B cell (primary cell): ENCODE data around the gene COL16A1. TPM values are rescaled to one million over a fixed set of nuclear protein-coding genes. Genes with fewer than 3 reads are reported as not detected.

Source experiments
- ATAC-seq: fragments of 200-7000 bp; cut with Tn5 transposase; one replicate; pipeline ENCODE4 v1.10.0; 2021; ENCODE audit warnings: low read depth, mild to moderate bottlenecking, moderate number of reproducible peaks, moderate library complexity
- CTCF ChIA-PET: fragments of 350-600 bp; sonication (Branson Sonifier 250); formaldehyde crosslinking; loops from one replicate; lab custom pipeline; 2021; ENCODE audit warnings: antibody characterized with exemption, inconsistent platforms; lab: Charles Lee
- POLR2A ChIA-PET: fragments of 350-600 bp; sonication (Branson Sonifier 250); formaldehyde crosslinking; loops from one replicate; lab custom pipeline; 2021; ENCODE audit warnings: antibody characterized with exemption; lab: Charles Lee
- DNase-seq: peaks from one replicate; pipeline ENCODE4 v3.0.0; 2013
- H2AFZ ChIP-seq: 2 replicates; pipeline ENCODE4 v1.6.1; 2012; ENCODE audit warnings: mild to moderate bottlenecking, low read depth, low read length; ENCODE audit not compliant: insufficient read depth, poor library complexity, severe bottlenecking
- H3K27ac ChIP-seq, 2 donors: 1 replicate in 1 of 2; 2 replicates in 1 of 2; pipeline ENCODE4 v1.5.1; 2012 to 2013; ENCODE audit warnings: low read length in 2 of 2, mild to moderate bottlenecking in 2 of 2, moderate library complexity in 1 of 2
- H3K27me3 ChIP-seq, 4 experiments: fragments of 200-600 bp in 1 of 4; sonication (generic) in 1 of 4; replicated peaks in 1 of 4; 1 replicate in 2 of 4; 2 replicates in 2 of 4; pipeline versions ENCODE4 v1.6.1 to v1.7.0; 2013 to 2016; ENCODE audit warnings: low read length in 3 of 4, mild to moderate bottlenecking in 2 of 4, mixed read lengths in 1 of 4, moderate library complexity in 1 of 4; ENCODE audit not compliant: insufficient read depth in 4 of 4, control insufficient read depth in 3 of 4; ENCODE audit errors: control extremely low read depth in 1 of 4
- H3K36me3 ChIP-seq, 2 experiments: replicated peaks in 1 of 2; 1 replicate in 1 of 2; 2 replicates in 1 of 2; pipeline versions ENCODE4 v1.6.1 to v1.7.1; 2013; ENCODE audit warnings: low read length in 1 of 2; ENCODE audit not compliant: insufficient read depth in 2 of 2, control insufficient read depth in 1 of 2; ENCODE audit errors: control extremely low read depth in 1 of 2, extremely low read depth in 1 of 2
- H3K4me1 ChIP-seq, 2 donors: fragments of 200-600 bp in 1 of 2; sonication (generic) in 1 of 2; 1 replicate in 1 of 2; 2 replicates in 1 of 2; pipeline versions ENCODE4 v1.5.1 to v1.6.1; 2013 to 2017; ENCODE audit warnings: low read length in 2 of 2; ENCODE audit not compliant: control insufficient read depth in 2 of 2, insufficient read depth in 2 of 2
- H3K4me2 ChIP-seq: replicated peaks from 2 replicates; pipeline ENCODE3; 2012; ENCODE audit warnings: mild to moderate bottlenecking, low read depth, low read length; ENCODE audit not compliant: poor library complexity, severe bottlenecking
- H3K4me3 ChIP-seq, 5 experiments: fragments of 200-600 bp in 1 of 5; sonication (generic) in 1 of 5; 1 replicate in 3 of 5; 2 replicates in 2 of 5; pipeline versions ENCODE4 v1.5.1 to v1.7.0; 2011 to 2016; ENCODE audit warnings: low read length in 4 of 5, mild to moderate bottlenecking in 4 of 5, low read depth in 2 of 5, control low read depth in 1 of 5, moderate library complexity in 1 of 5; ENCODE audit not compliant: insufficient read depth in 1 of 5; ENCODE audit errors: control extremely low read depth in 1 of 5, extremely low read depth in 1 of 5
- H3K79me2 ChIP-seq: fragments of 200-600 bp; sonication (generic); one replicate; pipeline ENCODE4 v1.6.0; 2016; ENCODE audit warnings: low read length; ENCODE audit not compliant: control insufficient read depth, insufficient read depth
- H3K9ac ChIP-seq: fragments of 200-600 bp; sonication (generic); 2 replicates; pipeline ENCODE4 v1.6.1; 2017; ENCODE audit warnings: mild to moderate bottlenecking, low read length, moderate library complexity
- H3K9me3 ChIP-seq, 3 donors: one replicate each; pipeline versions ENCODE4 v1.6.1 to v1.7.1; 2013; ENCODE audit warnings: low read length in 2 of 3; ENCODE audit not compliant: control insufficient read depth in 2 of 3, insufficient read depth in 1 of 3; ENCODE audit errors: control extremely low read depth in 1 of 3
- H4K20me1 ChIP-seq: 2 replicates; pipeline ENCODE4 v1.6.0; 2012; ENCODE audit warnings: mild to moderate bottlenecking, low read length; ENCODE audit not compliant: insufficient read depth, control insufficient read depth, poor library complexity, severe bottlenecking
- H3K27ac Mint-ChIP-seq: one replicate; pipeline ENCODE4 v1.8.0; 2021; ENCODE audit warnings: mixed read lengths
- H3K27me3 Mint-ChIP-seq: one replicate; pipeline ENCODE4 v1.8.0; 2021; ENCODE audit warnings: mixed read lengths
- H3K4me1 Mint-ChIP-seq: one replicate; pipeline ENCODE4 v1.8.0; 2021; ENCODE audit warnings: mixed read lengths
- H3K4me3 Mint-ChIP-seq: one replicate; pipeline ENCODE4 v1.8.0; 2021; ENCODE audit warnings: mixed read lengths
- H3K9me3 Mint-ChIP-seq: one replicate; pipeline ENCODE4 v1.8.0; 2022; ENCODE audit warnings: mixed read lengths; ENCODE audit not compliant: insufficient read depth
- EZH2 ChIP-seq: IDR thresholded peaks from 2 replicates; pipeline ENCODE4 v1.6.1; 2012; ENCODE audit warnings: borderline replicate concordance, low read depth, mild to moderate bottlenecking, moderate library complexity, low read length; ENCODE audit not compliant: insufficient read depth, poor library complexity, severe bottlenecking
- WGBS: methylation state at CpG from one replicate; pipeline ENCODE4 v1.1.5; 2013; ENCODE audit warnings: missing lambda C conversion rate; ENCODE audit not compliant: insufficient coverage; 5-methylcytosine and 5-hydroxymethylcytosine counted together
- intact Hi-C: fragments of 100-400 bp; cut with micrococcal nuclease; formaldehyde crosslinking; loops from one replicate; pipeline ENCODE4 v1.10.0; 2022
- polyA plus RNA-seq: library from polyadenylated mRNA; depleted of rRNA; stranded (reverse); fragments of >200 nt; gene quantifications from 2 replicates; pipeline ENCODE4 v1.2.3, GENCODE V29; 2012
- total RNA-seq, 2 donors: library from RNA; stranded (reverse); fragments of 120-200 nt in 1 of 2; gene quantifications; 1 replicate in 1 of 2; 2 replicates in 1 of 2; pipeline versions ENCODE4 v1.2.3 to v1.2.4, GENCODE V29; 2013 to 2022
- TF ChIP-seq, protein P1 (sequence below): fragments of 200-600 bp; IDR thresholded peaks from one replicate; pipeline ENCODE4 v1.8.0; 2022; ENCODE audit warnings: antibody characterized with exemption, mild to moderate bottlenecking

Gene COL16A1
- total and polyA plus RNA-seq, 2 donors (not counting 1 experiment from before 2014, with no cell fraction given), result 0.07 TPM; not detected in 1

GRCh38 chr1:31617218-31617915, 86.5 kb downstream of the COL16A1 start, which contains the start of gene HCRTR1:
Gene HCRTR1 (plus strand): TSS chr1:31617689. CDS start chr1:31619193, 1,504 bp downstream.
- Histone ChIP-seq H2AFZ (peak within 1 kb of the TSS; percentile 32), H3K9ac (peak within 1 kb of the TSS; percentile 54), H4K20me1 (no peaks in the 10 kb centered on the region), H3K4me2 (peak within 1 kb of the TSS; percentile 85), H3K9me3 (peaks cover 0 to 5% (median 0%) of the 10 kb centered on the region in 3 donors), H3K27me3 (peaks cover 0 to 33% (median 12%) of the 10 kb centered on the region in 4 experiments), H3K4me1 (peaks cover 13 to 19% of the 10 kb centered on the region in 2 donors), H3K27ac (no peak within 1 kb of the TSS), H3K79me2 (no peaks in the 10 kb centered on the region), H3K36me3 (no peaks in the 10 kb centered on the region), H3K4me3 (peak within 1 kb of the TSS in 4 of 5 experiments; percentile 38 to 55 (median 44))
- 10% methylated on average over 41 of the region's 48 CpGs for WGBS
- POLR2A ChIA-PET, result no interaction called here
- CTCF ChIA-PET, result interaction anchor here (0.6 to 3.8 kb wide), 13 partner anchors 9 to 458 kb away, joined by 3 to 33 read pairs (median 4); no protein-coding TSS in a partner anchor
- Mint-ChIP-seq H3K27me3 (peaks cover 35% of the 10 kb centered on the region), H3K4me3 (peak within 1 kb of the TSS; percentile 86), H3K9me3 (no peaks in the 10 kb centered on the region), H3K4me1 (peaks cover 22% of the 10 kb centered on the region), H3K27ac (no peak within 1 kb of the TSS)
- DNase-seq (peak; percentile 18), ATAC-seq (no peak)
- no peak for TF ChIP-seq EZH2
- TF ChIP-seq, protein P1, sequence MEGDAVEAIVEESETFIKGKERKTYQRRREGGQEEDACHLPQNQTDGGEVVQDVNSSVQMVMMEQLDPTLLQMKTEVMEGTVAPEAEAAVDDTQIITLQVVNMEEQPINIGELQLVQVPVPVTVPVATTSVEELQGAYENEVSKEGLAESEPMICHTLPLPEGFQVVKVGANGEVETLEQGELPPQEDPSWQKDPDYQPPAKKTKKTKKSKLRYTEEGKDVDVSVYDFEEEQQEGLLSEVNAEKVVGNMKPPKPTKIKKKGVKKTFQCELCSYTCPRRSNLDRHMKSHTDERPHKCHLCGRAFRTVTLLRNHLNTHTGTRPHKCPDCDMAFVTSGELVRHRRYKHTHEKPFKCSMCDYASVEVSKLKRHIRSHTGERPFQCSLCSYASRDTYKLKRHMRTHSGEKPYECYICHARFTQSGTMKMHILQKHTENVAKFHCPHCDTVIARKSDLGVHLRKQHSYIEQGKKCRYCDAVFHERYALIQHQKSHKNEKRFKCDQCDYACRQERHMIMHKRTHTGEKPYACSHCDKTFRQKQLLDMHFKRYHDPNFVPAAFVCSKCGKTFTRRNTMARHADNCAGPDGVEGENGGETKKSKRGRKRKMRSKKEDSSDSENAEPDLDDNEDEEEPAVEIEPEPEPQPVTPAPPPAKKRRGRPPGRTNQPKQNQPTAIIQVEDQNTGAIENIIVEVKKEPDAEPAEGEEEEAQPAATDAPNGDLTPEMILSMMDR, result no peak
- intact Hi-C loops, result no loop called here

DNA sequence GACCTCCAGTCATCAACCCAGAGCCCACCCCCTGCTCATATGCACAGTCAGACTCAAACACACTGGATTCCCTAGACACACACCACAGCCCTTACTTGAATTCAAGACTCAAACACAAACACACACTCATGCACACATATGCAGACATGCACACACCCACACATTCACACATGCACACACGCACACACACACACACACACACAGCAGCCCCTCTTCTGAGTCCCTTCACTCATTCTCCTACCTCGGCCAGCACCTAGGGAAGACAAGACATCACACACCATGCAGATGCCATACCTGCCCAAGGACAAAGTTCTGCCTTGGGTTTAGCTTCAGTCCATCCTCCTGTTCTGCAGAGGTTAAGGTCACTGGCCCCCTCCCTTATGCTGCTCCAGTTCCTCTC, 87.9 kb downstream of the COL16A1 start:
- Mint-ChIP-seq H3K27ac (no peak overlapping the region), H3K9me3 (no peaks in the 10 kb centered on the region), H3K27me3 (peaks cover 35% of the 10 kb centered on the region), H3K4me1 (peaks cover 22% of the 10 kb centered on the region), H3K4me3 (peak overlapping the region; percentile 2)
- Histone ChIP-seq H3K9me3 (peaks cover 0 to 5% (median 0%) of the 10 kb centered on the region in 3 donors), H2AFZ (no peak overlapping the region), H3K79me2 (no peaks in the 10 kb centered on the region), H3K36me3 (no peaks in the 10 kb centered on the region), H3K27me3 (peaks cover 0 to 33% (median 12%) of the 10 kb centered on the region in 4 experiments), H3K4me2 (no peak overlapping the region), H3K27ac (no peak overlapping the region), H3K9ac (no peak overlapping the region), H4K20me1 (no peaks in the 10 kb centered on the region), H3K4me3 (no peak overlapping the region), H3K4me1 (peaks cover 13 to 19% of the 10 kb centered on the region in 2 donors)
- WGBS, result 44% methylated on average over 2 of the region's 2 CpGs
- ATAC-seq, result no peak
- ChIA-PET CTCF (no interaction called here), POLR2A (no interaction called here)
- intact Hi-C loops, result no loop called here
- no peak for DNase-seq
- TF ChIP-seq EZH2, result no peak
- TF ChIP-seq, protein P1, result no peak
